BLaER1 (cell line): ENCODE results near the gene RAB44.
A peak's percentile ranks its signal among the peaks of the same experiment; 100 is the strongest.

ENCODE experiments used
- H3K27ac ChIP-seq: shearing (Covaris generic); formaldehyde crosslinking; 2 replicates; pipeline ENCODE4 v1.8.1; 2022
- H3K27me3 ChIP-seq: shearing (Covaris generic); formaldehyde crosslinking; 2 replicates; pipeline ENCODE4 v1.8.1; 2022
- H3K36me3 ChIP-seq: shearing (Covaris generic); formaldehyde crosslinking; 2 replicates; pipeline ENCODE4 v1.8.1; 2022
- H3K4me1 ChIP-seq: shearing (Covaris generic); formaldehyde crosslinking; 2 replicates; pipeline ENCODE4 v1.8.1; 2022
- H3K4me2 ChIP-seq: shearing (Covaris generic); formaldehyde crosslinking; 2 replicates; pipeline ENCODE4 v1.8.1; 2022
- H3K4me3 ChIP-seq: shearing (Covaris generic); formaldehyde crosslinking; 2 replicates; pipeline ENCODE4 v1.8.1; 2022
- H3K9ac ChIP-seq: shearing (Covaris generic); formaldehyde crosslinking; 2 replicates; pipeline ENCODE4 v1.8.1; 2022
- H3K9me3 ChIP-seq: shearing (Covaris generic); formaldehyde crosslinking; 2 replicates; pipeline ENCODE4 v1.8.1; 2022
- H4K20me1 ChIP-seq: shearing (Covaris generic); formaldehyde crosslinking; 2 replicates; pipeline ENCODE4 v1.8.1; 2022
- Cebpa-rat ChIP-seq: shearing (Covaris generic); IDR thresholded peaks from 2 replicates; pipeline ENCODE4 v1.8.1; 2022

Gene RAB44

DNA sequence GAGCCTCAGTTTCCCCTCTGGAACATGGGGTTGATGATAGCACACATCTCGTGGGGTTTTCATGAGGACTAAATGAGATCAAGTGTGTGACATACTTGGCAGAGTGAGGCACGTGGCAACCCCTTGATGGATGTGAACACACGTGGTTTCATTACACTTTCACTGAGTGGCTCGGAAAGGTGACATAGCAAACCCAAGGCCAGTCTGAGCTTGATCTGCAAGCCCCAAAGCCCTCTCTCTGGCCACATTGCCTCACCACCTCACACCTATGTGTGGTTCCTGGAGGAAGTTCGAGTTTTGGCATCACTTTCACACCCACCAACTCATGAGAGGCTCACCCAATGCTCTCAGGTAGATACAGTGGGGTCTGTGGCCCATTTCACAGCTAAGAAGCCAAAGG lies 81.6 kb downstream of the RAB44 start:
- Histone ChIP-seq H3K4me3 (no peak overlapping the region), H3K27ac (no peak overlapping the region)

DNA sequence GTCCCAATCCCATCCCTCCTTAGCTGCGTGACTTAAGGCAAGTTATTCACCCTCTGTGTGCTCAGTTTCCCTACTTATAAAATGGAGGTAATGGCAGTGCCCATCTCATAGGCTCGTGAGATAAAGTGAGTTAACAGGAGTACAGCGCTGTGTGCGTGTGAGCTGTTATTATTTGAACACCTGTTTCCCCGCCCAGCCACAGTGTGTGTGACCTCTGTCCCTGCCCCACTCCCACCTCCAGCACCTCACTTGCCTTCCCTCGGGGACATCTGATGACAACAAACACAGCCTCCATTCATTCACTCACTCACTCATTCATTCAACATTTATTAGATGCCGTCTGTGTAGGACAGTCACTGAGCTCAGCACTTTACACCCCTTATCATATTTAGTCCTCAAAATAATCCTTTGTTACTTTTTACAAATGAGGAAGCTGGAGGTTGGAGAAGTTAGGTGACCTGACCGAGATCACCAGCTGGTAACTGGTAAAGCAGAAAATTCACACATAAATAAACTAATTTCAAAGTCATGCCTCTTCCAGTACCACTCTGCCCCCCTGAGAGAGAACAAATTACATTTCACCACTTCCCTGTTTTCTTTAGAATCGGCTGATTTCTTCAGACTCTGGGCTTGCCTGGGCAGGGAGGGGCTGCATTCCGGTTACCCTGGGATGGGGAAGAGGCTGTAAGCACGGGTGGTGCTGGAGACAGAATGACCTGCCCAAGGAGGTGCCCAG lies 83.0 kb downstream of the RAB44 start:
- peak overlapping the region; percentile 76 for H3K4me2 ChIP-seq
- H3K9ac ChIP-seq = no peak overlapping the region

More for the DNA sequence above, 81.6 kb downstream of the RAB44 start:
- Histone ChIP-seq H3K4me2 (no peak overlapping the region), H3K36me3 (no peaks in the 10 kb centered on the region), H3K9me3 (no peaks in the 10 kb centered on the region), H3K4me1 (peaks cover 38% of the 10 kb centered on the region), H4K20me1 (peaks cover 27% of the 10 kb centered on the region), H3K27me3 (peaks cover 66% of the 10 kb centered on the region), H3K9ac (no peak overlapping the region)
- TF ChIP-seq Cebpa-rat = no peak

DNA sequence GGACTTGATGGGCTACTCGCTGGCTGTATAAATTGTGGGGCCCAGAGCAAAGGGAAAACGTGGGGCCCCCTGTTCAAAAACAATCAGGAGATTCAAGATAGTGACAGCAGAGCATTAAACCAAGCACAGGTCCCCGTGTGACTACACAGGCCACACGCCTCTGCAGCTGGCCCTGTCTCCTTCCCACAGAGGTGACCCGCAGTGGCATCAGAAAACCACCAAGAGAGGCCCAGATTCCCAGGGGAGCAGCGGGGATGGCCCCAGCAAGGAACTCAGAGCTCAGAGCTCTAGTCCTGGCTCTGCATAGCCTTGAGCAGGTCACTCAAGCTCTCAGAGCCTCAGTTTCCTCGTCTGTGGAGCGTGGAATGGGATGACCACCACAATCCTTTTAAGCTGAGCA lies 84.0 kb downstream of the RAB44 start:
- peaks cover 50% of the 10 kb centered on the region for H3K27me3 ChIP-seq
- H3K27ac ChIP-seq = no peak overlapping the region
- peak overlapping the region; percentile 76 for H3K4me2 ChIP-seq
- no peaks in the 10 kb centered on the region for H3K36me3 ChIP-seq
- no peak overlapping the region for H3K9ac ChIP-seq
- peaks cover 35% of the 10 kb centered on the region for H3K4me1 ChIP-seq
- H3K4me3 ChIP-seq = no peak overlapping the region
- H4K20me1 ChIP-seq = peaks cover 27% of the 10 kb centered on the region
- H3K9me3 ChIP-seq = no peaks in the 10 kb centered on the region
- no peak for TF ChIP-seq Cebpa-rat

More for the DNA sequence above, 83.0 kb downstream of the RAB44 start:
- no peaks in the 10 kb centered on the region for H3K9me3 ChIP-seq
- peaks cover 59% of the 10 kb centered on the region for H3K27me3 ChIP-seq
- H4K20me1 ChIP-seq = peaks cover 27% of the 10 kb centered on the region
- no peak overlapping the region for H3K27ac ChIP-seq
- no peak overlapping the region for H3K4me3 ChIP-seq
- H3K36me3 ChIP-seq = no peaks in the 10 kb centered on the region
- TF ChIP-seq Cebpa-rat = no peak
- H3K4me1 ChIP-seq = peaks cover 35% of the 10 kb centered on the region
